Subcutaneous abdominal adipose tissue (tissue), 5 donors: ENCODE data around the gene TMEM233.
A peak's percentile ranks its signal among the peaks of the same experiment; 100 is the strongest.

Source experiments
- H3K27ac ChIP-seq: one replicate; pipeline ENCODE4 v1.7.0; 2013; ENCODE audit warnings: low read depth, mild to moderate bottlenecking, inconsistent platforms, low read length, moderate library complexity
- H3K27me3 ChIP-seq, 5 donors: one replicate each; pipeline ENCODE4 v1.7.0; 2013; ENCODE audit warnings: low read length in 5 of 5, inconsistent platforms in 1 of 5; ENCODE audit not compliant: control insufficient read depth in 5 of 5, insufficient read depth in 4 of 5
- H3K36me3 ChIP-seq, 5 donors: one replicate each; pipeline ENCODE4 v1.7.0; 2013; ENCODE audit warnings: low read length in 5 of 5; ENCODE audit not compliant: control insufficient read depth in 5 of 5, insufficient read depth in 5 of 5
- H3K4me1 ChIP-seq, 5 donors: one replicate each; pipeline ENCODE4 v1.7.0; 2013; ENCODE audit warnings: low read length in 5 of 5, mild to moderate bottlenecking in 3 of 5, moderate library complexity in 1 of 5; ENCODE audit not compliant: control insufficient read depth in 5 of 5, insufficient read depth in 5 of 5
- H3K4me3 ChIP-seq, 5 donors: one replicate each; pipeline ENCODE4 v1.7.0; 2013; ENCODE audit warnings: low read length in 5 of 5, low read depth in 1 of 5
- H3K9ac ChIP-seq, 5 donors: one replicate each; pipeline ENCODE4 v1.7.0; 2013; ENCODE audit warnings: low read length in 5 of 5, mild to moderate bottlenecking in 4 of 5, moderate library complexity in 3 of 5
- H3K9me3 ChIP-seq, 5 donors: one replicate each; pipeline ENCODE4 v1.7.0; 2013; ENCODE audit warnings: low read length in 5 of 5; ENCODE audit not compliant: control insufficient read depth in 5 of 5
- donor health status: healthy.
- donor health status: healthy.
- donor health status: healthy.
- donor health status: healthy.
- donor health status: healthy.

The TMEM233 gene

GRCh38 chr12:119666226-119666795, 72.7 kb downstream of the TMEM233 start:
- Histone ChIP-seq H3K4me1 (peaks cover 5 to 47% (median 28%) of the 10 kb centered on the region in 5 donors), H3K27ac (no peak overlapping the region), H3K36me3 (peaks cover 0 to 4% (median 3%) of the 10 kb centered on the region in 5 donors), H3K27me3 (no peaks in the 10 kb centered on the region), H3K9ac (no peak overlapping the region), H3K4me3 (no peak overlapping the region), H3K9me3 (no peaks in the 10 kb centered on the region)

DNA sequence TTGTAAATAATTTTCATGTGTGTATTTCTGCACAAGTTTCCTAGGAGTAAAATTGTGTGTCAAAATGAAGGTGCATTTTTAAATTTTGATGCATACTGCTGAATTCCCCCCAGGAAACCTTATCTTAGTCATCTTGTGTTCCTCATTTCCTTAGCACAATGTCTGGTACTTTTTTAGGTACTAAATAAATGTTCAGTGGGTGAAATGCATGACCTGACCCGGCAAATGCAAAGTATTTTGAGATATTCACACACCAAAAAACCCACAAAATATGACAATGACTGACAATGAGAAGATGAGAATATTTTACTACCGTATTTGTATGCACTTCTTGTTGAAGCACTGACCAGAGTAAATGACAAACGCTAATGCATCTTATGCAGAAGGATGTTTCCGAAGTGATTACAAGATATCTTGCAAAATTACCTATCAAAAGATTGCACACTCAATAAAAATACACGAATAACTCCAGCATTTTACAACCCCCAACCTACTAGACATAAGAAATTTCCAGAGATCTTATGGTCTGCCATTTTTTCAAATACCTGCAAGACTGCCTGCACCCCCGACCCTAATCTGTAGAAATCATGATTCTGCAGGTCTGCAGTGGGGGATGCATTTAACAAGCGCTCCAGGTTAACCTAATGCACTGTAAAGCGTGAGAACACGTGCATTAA, 73.5 kb downstream of the TMEM233 start:
- no peaks in the 10 kb centered on the region for H3K9me3 ChIP-seq
- peak overlapping the region; percentile 79 for H3K27ac ChIP-seq
- peaks cover 2 to 10% (median 7%) of the 10 kb centered on the region in 5 donors for H3K36me3 ChIP-seq
- H3K9ac ChIP-seq = peak overlapping the region in 4 of 5 donors; percentile 68 to 97 (median 94)
- peak overlapping the region; percentile 83 to 97 (median 95) for H3K4me3 ChIP-seq
- no peaks in the 10 kb centered on the region for H3K27me3 ChIP-seq
- H3K4me1 ChIP-seq = peaks cover 5 to 50% (median 28%) of the 10 kb centered on the region in 5 donors

- Histone ChIP-seq H3K9me3 (no peaks in the 10 kb centered on the region), H3K27me3 (no peaks in the 10 kb centered on the region), H3K36me3 (peaks cover 9 to 17% (median 13%) of the 10 kb centered on the region in 5 donors), H3K27ac (peak within 1 kb of the TSS; percentile 79), H3K4me3 (peak within 1 kb of the TSS; percentile 85 to 97 (median 95)), H3K9ac (peak within 1 kb of the TSS; percentile 59 to 98 (median 95)), H3K4me1 (peaks cover 3 to 53% (median 28%) of the 10 kb centered on the region in 5 donors)
These were observed 74.2 kb downstream of the TMEM233 start, which contains the start of gene PRKAB1 for GRCh38 chr12:119667577-119668323. Gene PRKAB1, plus strand, starts transcription at chr12:119668133. Its CDS starts 112 bp downstream, at chr12:119668245.

GRCh38 chr12:119668324-119668841, 74.8 kb downstream of the TMEM233 start:
- peak overlapping the region; percentile 85 to 97 (median 95) for H3K4me3 ChIP-seq
- peak overlapping the region; percentile 79 for H3K27ac ChIP-seq
- peak overlapping the region; percentile 59 to 98 (median 95) for H3K9ac ChIP-seq
- peaks cover 14 to 23% (median 15%) of the 10 kb centered on the region in 5 donors for H3K36me3 ChIP-seq
- no peaks in the 10 kb centered on the region for H3K27me3 ChIP-seq
- peaks cover 3 to 58% (median 28%) of the 10 kb centered on the region in 5 donors for H3K4me1 ChIP-seq
- no peaks in the 10 kb centered on the region for H3K9me3 ChIP-seq

DNA sequence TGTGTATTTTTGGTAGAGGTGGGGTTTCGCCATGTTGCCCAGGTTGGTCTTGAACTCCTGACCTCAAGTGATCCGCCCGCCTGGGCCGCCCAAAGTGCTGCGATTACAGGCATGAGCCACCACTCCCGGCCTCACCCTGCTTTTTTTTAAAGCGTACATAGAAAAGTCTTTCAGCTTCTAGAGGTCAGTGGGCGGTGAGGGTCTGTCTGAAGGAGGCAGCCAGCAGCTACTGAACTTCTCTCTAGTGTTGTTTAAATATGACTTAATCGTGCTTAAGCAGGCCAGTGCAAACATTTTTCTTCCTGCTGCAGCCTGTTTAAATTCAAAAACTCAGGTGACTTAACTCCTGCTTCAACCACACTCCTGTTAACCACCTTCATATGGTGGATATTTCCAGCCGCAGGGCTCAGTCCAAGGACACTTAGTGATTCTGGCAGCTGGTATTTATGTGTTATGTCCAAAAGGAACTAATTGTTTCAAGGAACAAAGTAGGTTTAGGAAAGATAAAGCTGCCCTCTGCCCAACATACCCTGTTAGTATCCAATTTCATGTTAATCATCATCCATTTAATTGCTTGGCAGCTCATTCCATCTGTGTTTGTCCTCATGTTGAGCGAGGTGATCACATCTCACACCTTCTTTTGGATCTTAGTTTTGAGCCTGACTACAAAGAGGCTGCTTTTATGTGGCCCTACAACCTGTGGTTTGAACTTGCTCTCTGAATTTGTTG, 76.3 kb downstream of the TMEM233 start:
- Histone ChIP-seq H3K36me3 (peaks cover 15 to 39% (median 31%) of the 10 kb centered on the region in 5 donors), H3K4me1 (peaks cover 3 to 69% (median 28%) of the 10 kb centered on the region in 5 donors), H3K27me3 (no peaks in the 10 kb centered on the region), H3K27ac (no peak overlapping the region), H3K9me3 (no peaks in the 10 kb centered on the region), H3K9ac (peak overlapping the region in 2 of 5 donors; percentile 38 to 49), H3K4me3 (no peak overlapping the region)

- Histone ChIP-seq H3K27ac (no peak overlapping the region), H3K9ac (no peak overlapping the region), H3K36me3 (peaks cover 19 to 50% (median 42%) of the 10 kb centered on the region in 5 donors), H3K27me3 (no peaks in the 10 kb centered on the region), H3K4me3 (no peak overlapping the region), H3K4me1 (peaks cover 3 to 69% (median 28%) of the 10 kb centered on the region in 5 donors), H3K9me3 (no peaks in the 10 kb centered on the region)
These were observed 77.5 kb downstream of the TMEM233 start for GRCh38 chr12:119671070-119671469.

- Histone ChIP-seq H3K9me3 (no peaks in the 10 kb centered on the region), H3K36me3 (peaks cover 22 to 61% (median 53%) of the 10 kb centered on the region in 5 donors), H3K9ac (no peak overlapping the region), H3K27me3 (no peaks in the 10 kb centered on the region), H3K27ac (peak overlapping the region; percentile 68), H3K4me1 (peaks cover 2 to 57% (median 24%) of the 10 kb centered on the region in 5 donors), H3K4me3 (no peak overlapping the region)
These were observed 78.6 kb downstream of the TMEM233 start for GRCh38 chr12:119672194-119672593.

- Histone ChIP-seq H3K9ac (no peak overlapping the region), H3K4me3 (no peak overlapping the region), H3K4me1 (peaks cover 0 to 46% (median 16%) of the 10 kb centered on the region in 5 donors), H3K27me3 (no peaks in the 10 kb centered on the region), H3K36me3 (peaks cover 28 to 76% (median 65%) of the 10 kb centered on the region in 5 donors), H3K27ac (peak overlapping the region; percentile 68), H3K9me3 (no peaks in the 10 kb centered on the region)
These were observed 80.1 kb downstream of the TMEM233 start for GRCh38 chr12:119673634-119674033.

DNA sequence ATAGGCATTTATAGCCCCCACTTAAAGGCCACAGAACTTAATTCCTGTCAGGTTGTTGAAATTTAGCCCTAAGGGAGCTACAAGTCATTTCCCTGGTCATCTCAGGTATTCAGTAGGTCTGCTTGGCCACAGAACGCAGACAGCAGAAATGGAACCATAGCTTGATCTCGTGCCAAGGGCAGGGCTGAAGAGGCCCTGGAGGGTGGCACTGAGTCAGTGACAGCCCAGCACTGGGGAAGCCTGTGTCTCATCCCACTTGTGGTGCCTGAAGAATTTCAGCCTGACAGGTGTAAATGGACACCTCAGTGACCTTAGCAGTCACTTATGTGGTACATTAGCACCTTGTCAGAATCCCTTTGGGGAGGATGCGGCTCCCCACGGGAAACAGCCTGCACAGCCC, 81.0 kb downstream of the TMEM233 start:
- Histone ChIP-seq H3K27me3 (no peaks in the 10 kb centered on the region), H3K27ac (peak overlapping the region; percentile 6), H3K4me3 (no peak overlapping the region), H3K9ac (no peak overlapping the region), H3K36me3 (peaks cover 31 to 85% (median 74%) of the 10 kb centered on the region in 5 donors), H3K4me1 (peaks cover 0 to 46% (median 8%) of the 10 kb centered on the region in 5 donors), H3K9me3 (no peaks in the 10 kb centered on the region)
